Measurements from ENCODE around the gene PLPPR3.
"Not testable (repeated sequence)": the region's sequence is repeated elsewhere in the genome, so short reads cannot be mapped to it uniquely, and the experiment has no call there.

PLPPR3 gene

DNA sequence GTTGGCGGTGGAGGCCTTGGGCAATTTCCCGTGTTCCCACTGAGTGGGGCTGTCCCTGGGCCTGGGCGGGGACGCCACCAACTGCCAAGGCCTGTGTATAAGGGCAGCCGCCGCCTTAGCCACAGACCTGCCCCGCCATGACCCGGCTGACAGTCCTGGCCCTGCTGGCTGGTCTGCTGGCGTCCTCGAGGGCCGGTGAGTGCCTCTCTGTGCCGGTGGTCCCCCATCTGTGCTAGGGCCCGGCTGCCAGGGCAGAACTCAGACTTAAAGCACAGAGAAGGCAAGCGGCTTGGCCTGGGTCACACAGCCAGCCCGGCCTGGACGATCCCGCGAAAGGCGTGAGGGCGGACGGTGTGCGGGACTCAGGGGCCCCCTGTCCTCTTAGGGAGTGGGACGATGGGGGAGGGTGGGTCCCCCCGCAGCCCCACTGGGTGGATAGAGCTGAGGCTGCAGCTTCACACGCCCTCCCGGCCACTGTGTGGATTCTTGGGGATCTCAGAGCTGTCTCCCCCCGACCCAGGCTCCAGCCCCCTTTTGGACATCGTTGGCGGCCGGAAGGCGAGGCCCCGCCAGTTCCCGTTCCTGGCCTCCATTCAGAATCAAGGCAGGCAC, 6.1 kb upstream of the PLPPR3 start, which contains the start of gene AZU1:
TSS of gene AZU1 (plus strand) at position 128 of the 612 bp plus-strand sequence. CDS start at position 138, 10 bp downstream.
- DNase-seq (ENCODE audit: low read depth in 2 of 2) = no peak

DNA sequence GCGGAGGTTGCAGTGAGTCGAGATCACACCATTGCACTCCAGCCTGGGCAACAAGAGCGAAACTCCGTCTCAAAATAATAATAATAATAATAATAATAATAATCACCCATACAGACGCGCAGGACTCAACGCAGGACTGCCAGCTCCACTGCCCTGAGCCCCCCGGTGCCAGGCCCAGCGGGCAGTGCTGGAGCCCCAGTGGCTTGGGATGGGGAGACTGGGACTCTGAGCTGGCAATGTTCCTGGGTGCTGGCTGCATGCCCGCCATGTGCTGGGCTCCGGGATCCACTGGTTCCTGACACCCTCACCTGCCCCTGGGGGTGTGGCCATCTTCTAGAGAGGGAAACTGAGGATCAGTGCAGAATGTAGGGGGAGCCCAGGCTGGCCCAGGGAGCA, 5.6 kb upstream of the PLPPR3 start:
- DNase-seq (ENCODE audit: low read depth in 2 of 2) = no peak

DNA sequence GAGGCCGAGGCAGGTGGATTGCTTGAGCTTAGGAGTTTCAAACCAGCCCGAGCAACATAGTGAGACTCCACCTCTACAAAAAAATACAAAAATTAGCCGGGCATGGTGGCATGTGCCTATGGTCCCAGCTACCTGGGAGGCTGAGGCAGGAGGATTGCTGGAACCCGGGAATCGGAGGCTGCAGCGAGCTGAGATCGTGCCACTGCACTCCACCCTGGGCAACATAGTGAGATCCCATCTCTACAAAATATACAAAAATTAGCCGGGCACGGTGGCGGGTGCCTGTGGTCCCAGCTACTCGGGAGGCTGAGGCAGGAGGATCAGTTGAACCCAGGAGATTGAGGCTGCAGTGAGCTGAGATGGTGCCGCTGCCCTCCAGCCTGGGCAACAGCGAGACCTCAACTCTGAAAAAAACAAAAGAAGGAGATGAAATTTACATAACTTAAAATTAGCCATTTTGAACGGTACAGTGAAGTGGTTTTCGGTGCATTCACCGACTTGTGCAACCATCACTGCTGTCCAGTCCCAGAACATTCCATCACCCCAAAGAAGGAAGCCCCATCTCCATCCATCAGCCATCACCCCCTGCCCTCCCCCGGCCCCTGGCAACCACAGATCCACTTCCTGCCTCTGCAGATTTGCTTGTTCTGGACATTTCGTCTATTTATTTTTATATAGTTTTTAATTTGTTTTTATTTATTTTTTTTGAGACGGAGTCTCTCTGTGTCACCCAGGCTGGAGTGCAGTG, 4.3 kb upstream of the PLPPR3 start:
- no peak for DNase-seq (ENCODE audit: low read depth in 2 of 2)

DNA sequence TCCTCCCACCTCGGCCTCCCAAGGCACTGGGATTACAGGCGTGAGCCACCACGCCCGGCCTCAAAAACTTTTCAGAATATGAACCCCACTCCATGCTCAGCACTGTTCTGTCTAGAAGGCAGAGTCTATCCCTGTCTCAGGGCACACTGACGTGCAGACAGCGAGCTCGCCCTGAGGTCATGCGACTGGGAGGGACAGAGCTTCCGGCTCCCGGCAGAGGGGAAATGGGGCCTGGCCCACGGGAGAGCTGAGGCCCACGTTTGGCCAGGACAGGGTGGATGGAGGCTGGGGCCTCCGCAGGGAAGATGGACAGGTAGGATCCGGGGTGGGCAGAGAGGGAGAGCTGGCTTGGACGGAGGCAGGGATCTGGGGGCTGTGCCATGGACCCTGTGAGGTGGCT, 3.1 kb upstream of the PLPPR3 start:
- DNase-seq (ENCODE audit: low read depth in 2 of 2) = no peak

DNA sequence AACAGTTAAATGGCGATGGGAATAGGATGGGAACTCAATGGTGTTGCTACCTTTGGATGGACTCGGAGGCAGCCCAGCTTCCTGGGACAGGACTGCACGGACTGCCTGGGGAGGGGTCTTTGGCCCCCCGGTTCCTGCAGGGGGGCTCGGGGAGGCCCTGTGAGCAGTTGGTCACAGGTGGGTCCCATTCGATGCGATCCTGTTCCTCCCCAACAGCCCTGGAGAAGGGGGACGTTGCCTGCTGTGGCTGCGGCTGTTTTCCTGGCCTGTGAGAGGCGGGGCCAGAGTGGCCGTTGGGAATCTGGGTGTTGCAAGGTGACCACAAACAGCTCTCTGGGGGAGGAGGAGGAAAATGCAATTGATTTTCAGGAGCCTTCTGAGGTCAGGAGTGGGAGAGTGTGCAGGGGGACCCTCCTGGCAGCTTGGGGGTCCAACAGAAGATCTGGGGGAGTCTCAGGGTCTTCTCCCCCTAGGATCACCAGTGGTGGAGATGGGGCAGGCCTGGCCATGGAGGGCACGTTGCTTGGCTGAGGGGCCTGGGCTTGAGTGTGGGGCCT, 1.9 kb upstream of the PLPPR3 start:
- no peak for DNase-seq (ENCODE audit: low read depth in 2 of 2)

DNA sequence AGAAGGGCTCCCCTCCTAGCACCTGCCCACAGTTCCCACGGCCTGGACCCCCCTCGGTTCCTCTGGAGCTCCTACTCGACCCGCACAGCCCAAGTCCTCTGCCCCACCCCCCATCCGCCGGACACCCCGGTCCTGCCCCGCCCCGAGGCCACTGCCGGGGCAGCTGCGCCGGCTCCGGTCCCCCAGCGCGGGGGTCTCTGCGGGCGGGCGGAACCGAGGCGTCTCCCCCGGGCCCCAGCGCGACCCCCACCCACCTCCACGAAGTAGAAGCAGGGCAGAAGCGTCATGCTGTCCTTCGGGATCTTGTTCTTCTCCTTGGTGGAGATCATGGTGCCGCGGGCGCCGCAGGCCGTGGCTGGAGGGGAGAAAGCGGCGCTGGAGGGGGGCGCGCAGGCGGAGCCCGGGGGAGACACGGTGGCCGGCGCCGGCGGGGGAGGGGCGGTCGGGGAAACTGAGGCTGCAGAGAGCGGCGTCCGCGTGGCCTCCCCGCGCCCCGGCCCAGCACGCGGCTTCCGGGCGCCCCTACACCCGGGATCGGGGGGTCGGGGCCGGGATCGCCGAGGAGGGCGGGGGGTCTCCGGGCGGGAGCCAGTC, 427 bp downstream of the PLPPR3 start:
- DNase-seq (ENCODE audit: low read depth in 2 of 2) = no peak

DNA sequence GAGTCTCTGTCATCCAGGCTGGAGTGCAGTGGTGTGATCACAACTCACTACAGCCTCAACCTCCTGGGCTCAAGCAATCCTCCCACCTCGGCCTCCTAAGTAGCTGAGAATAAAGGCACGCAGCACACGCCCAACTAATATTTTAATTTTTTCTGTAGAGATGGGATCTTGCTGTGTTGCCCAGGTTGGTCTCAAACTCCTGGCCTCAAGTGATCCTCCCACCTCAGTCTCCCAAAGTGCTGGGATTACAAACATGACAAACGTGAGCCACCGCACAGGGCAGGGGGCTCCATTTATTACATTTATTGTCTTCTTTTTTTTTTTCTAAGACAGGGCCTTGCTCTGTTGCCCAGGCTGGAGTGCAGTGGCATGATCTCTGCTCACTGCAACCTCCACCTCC, 1.5 kb downstream of the PLPPR3 start:
- not testable (repeated sequence) for DNase-seq (ENCODE audit: low read depth in 2 of 2)

DNA sequence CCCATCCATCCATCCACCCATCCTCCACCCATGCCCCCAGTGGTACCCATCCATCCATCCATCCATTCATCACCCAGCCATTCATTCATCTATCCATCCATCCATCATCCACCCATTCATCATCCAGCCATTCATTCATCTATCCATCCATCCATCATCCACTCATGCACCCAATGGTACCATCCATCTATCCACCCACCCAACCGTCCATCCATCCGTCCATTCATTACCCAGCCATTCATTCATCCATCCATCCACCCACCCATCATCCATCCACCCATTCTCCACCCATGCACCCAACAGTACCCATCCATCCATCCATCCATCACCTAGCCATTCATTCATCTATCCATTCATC, 5.3 kb downstream of the PLPPR3 start:
- DNase-seq (ENCODE audit: low read depth in 2 of 2) = no peak

DNA sequence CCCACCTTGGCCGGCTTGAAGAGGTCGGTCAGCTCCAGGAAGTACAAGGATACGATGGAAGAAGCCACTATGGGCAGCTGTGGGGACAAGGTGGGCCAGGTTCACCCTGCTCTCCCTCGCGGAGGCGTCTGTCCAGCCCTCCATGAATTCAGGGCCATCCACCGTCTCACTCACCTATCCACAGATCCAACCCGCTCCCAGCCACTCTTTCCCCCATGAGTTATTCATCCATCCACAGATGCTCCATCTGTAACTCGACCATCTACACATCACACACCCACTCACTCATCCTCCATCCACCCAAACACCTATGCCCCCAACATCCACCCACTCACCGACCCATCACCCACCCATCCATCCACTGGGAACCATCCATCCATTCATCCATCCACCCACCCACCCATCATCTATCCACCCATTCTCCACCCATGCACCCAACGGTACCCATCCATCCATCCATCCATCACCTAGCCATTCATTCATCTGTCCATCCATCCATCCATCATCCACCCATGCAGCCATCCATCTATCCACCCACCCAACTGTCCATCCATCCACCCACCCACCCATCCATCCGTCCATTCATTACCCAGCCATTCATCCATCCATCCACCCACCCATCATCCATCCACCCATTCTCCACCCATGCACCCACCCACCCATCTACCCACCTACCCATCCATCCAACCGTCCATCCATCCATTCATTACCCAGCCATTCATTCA, 5.8 kb downstream of the PLPPR3 start:
- no peak for DNase-seq (ENCODE audit: low read depth in 2 of 2)

DNA sequence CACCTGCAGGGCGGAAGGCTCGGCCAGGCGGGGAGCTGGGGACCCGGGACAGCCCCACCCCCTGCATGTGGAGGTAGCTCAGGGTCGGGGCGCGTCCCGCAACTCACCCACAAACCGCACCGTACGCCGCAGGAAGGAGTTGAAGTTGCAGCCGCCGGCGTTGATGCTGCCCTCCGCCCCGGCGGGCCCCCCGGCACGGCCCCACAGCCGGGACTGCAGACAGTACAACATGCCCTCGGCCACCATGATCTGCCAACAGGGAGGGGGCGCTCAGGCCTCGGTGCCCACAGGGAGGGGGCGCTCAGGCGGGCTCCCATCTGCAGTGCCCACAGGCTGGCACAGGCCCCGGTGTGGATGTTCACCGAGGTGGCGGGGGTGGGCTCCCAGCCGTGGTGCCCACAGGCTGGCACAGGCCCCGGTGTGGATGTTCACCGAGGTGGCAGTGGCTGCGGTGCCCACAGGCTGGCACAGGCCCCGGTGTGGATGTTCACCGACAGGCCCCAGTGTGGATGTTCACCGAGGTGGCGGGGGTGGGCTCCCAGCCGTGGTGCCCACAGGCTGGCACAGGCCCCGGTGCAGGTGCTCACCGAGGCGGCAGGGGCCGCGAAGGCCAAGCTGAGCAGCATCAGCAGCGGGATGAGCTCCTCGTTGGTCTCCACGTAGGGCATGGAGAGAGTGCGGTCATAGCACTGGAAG, 6.5 kb downstream of the PLPPR3 start:
- DNase-seq (ENCODE audit: low read depth in 2 of 2) = no peak

DNA sequence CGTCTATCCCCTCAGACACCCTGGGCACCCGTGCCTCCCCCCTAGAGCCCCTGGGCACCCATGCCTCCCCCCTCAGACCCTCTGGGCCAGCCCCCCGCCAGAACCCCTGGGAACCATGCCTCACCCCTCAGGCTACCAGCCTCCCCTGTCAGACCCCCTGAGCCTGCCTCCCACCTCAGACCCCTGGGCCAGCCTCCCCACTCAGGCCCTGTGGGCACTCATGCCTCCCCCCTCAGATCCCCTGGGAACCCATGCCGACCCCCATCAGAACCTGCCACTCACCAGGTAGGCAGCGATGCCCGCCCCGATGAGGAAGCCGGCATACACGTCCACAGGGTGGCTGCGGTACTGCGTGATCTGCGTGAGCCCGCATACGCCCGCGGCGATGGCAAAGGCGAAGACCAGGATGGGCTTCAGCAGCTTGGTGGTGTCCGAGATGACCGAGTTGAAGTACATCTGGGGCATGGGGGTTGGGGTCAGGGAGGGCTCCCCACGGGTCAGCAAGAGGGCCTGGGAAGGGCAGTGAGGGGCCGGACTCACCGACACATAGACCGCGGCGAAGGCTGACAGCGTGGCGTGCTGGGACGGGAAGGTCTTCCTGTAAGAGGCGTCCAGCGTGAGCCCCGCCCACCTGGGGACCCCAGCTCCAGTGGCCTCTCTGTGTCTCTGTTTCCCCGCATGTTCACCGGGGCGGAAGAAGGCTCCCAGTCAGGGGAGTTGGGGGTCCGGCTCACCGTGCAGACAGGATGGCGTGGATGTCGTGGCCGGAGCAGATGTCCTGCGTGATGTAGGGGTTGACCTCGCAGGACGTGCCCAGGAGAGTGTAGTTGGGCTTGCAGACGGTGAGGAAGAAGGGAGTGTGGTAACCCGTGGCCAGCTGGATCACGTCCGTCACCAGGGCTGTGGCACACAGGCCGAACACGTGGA, 7.3 kb downstream of the PLPPR3 start:
- DNase-seq (ENCODE audit: low read depth in 2 of 2) = no peak

DNA sequence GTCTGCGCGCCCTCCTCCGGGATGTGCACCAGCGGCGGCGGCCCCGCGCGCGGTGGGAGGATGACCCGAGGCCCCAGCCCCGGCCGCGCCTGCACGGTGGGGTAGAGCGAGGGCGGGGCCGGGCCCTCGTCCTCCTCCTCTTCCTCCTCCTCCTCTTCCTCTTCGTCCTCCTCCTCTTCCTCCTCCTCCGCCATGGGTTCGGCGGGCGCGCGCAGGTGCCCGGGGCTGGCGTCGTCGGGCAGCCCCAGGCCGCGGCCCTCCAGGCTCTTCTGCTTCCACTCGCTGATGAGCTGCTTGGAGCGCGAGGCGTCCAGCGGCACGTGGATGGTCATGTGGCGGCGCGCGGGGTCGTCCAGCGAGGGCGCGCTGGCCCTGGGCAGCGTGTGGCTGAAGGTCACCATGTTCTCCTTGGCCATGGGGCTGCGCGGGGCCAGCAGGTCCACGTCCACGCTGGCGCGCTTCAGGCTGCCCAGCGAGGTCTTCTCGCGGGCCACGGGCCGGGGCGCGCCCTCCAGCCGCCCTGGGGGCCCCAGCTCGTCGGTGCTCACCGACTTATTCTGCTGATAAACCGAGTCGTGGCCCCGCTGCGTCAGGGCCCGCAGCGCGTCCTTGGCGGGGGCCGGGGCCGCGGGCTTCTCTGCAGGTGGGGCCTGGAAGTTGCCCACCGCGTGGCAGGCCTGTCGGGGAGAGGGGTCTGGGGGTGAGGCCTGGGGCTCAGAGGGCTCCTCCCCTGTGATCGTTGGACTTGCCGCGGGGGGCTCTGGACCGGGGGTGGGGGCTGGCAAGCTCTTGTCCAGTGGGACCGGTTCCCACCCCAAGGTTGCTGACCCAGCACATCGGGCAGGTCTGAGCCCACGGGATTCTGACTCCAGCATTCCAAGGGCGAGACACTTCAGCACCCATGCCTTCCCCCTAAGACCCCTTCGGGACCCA, 8.3 kb downstream of the PLPPR3 start:
- no peak for DNase-seq (ENCODE audit: low read depth in 2 of 2)

DNA sequence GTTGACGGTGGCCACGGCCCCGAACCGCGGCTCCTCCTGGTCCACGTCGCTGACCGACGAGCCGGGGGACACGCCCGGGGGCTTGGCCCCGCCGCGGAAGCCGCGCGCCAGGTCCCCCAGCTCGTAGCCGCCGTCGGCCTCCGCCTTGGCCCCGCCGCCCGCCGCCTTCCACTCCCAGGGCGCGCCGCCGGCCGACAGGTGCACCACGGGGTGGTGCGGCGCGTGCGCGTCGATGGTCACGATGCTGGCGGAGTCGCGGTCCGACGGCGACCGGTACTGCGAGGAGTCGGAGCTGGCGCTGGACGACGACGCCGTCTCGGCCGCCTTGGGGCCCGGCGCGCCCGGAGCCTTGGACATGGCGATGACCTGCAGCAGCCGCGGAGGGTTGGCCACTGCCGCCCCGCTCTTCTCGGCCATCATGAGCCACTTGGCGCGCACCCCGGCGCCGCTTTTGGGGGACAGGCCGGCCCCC, 9.0 kb downstream of the PLPPR3 start:
- DNase-seq (ENCODE audit: low read depth in 2 of 2) = no peak

DNA sequence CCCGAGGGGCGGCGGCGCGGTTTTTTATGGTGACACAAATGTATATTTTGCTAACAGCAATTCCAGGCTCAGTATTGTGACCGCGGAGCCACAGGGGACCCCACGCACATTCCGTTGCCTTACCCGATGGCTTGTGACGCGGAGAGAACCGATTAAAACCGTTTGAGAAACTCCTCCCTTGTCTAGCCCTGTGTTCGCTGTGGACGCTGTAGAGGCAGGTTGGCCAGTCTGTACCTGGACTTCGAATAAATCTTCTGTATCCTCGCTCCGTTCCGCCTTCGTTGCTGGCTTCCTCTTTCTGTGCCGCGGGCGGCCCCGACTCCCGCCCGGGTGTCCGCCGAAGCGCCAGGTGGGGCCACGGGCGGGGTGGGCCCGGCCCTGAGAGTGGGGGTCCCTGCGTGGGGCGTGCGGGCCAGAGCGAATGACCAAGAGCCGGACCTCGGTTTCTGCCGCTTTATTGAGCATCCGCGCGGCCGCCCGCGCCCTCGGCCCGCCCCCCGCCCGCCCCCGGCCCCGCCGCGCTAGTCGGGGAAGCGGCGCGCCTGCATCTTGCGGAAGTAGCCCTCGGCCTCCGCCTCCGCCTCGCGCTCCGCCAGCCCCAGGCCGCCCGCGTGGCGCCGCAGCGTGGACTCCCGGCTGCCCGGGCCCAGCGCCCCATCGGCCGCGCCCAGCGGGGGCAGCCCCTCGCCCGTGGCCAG, 9.6 kb downstream of the PLPPR3 start:
- DNase-seq (ENCODE audit: low read depth in 2 of 2) = no peak

DNA sequence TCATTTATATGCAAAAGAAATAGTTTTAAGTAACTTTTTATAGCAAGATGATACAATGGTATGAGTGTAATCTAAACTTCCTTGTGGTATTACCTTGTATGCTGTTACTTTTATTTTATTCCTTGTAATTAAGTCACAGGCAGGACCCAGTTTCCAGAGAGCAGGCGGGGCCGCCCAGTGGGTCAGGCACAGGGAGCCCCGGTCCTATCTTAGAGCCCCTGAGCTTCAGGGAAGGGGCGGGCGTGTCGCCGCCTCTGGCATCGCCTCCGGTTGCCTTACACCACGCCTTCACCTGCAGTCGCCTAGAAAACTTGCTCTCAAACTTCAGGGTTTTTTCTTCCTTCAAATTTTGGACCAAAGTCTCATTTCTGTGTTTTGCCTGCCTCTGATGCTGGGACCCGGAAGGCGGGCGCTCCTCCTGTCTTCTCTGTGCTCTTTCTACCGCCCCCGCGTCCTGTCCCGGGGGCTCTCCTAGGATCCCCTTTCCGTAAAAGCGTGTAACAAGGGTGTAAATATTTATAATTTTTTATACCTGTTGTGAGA, 10.2 kb downstream of the PLPPR3 start:
- no peak for DNase-seq (ENCODE audit: low read depth in 2 of 2)

DNA sequence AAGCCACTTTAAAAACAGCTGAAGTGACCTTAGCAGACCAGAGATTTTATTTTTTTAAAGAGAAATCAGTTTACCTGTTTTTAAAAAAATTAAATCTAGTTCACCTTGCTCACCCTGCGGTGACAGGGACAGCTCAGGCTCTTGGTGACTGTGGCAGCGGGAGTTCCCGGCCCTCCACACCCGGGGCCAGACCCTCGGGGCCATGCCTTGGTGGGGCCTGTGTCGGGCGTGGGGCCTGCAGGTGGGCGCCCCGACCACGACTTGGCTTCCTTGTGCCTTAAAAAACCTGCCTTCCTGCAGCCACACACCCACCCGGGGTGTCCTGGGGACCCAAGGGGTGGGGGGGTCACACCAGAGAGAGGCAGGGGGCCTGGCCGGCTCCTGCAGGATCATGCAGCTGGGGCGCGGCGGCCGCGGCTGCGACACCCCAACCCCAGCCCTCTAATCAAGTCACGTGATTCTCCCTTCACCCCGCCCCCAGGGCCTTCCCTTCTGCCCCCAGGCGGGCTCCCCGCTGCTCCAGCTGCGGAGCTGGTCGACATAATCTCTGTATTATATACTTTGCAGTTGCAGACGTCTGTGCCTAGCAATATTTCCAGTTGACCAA, 10.8 kb downstream of the PLPPR3 start:
- no peak for DNase-seq (ENCODE audit: low read depth in 2 of 2)

DNA sequence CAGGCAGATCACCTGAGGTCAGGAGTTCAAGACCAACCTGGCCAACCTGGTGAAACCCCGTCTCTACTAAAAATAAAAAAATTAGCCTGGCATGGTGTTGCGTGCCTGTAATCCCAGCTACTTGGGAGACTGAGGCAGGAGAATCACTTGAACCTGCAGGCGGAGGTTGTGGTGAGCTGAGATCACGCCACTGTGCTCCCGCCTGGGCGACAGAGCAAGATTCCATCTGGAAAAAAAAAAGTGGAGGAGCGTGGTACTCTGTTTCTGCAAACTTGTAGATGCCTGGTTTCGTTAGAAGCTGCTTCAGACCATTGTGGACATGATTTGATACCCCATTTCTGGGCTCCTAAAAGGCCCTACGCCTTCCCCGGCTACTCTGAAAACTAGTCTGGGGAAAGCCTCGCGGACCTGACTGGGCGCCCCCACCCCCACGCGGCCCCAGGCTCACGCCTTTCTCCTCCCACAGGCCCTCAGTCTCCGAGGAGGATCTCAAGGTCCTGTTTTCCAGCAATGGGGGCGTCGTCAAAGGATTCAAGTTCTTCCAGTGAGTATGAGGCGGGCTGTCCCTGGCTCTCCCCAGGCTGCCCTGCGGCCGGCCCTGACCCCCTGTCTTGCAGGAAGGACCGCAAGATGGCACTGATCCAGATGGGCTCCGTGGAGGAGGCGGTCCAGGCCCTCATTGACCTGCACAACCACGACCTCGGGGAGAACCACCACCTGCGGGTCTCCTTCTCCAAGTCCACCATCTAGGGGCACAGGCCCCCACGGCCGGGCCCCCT, 11.5 kb downstream of the PLPPR3 start:
- DNase-seq (ENCODE audit: low read depth in 2 of 2) = no peak
